Non-pigmented ciliary epithelial cell (primary cell): ENCODE results near the gene UBE2O.

Experiments
- DNase-seq: peaks from one replicate; pipeline ENCODE4 v3.0.0-alpha.2; 2010; ENCODE audit warnings: low read depth

Gene UBE2O

GRCh38 chr17:76485569-76485968, 32.6 kb upstream of the UBE2O start:
- no peak for DNase-seq

- DNase-seq = no peak
Observed at GRCh38 chr17:76484228-76484725, 31.3 kb upstream of the UBE2O start.

GRCh38 chr17:76481071-76481655, 28.2 kb upstream of the UBE2O start:
- DNase-seq = no peak

GRCh38 chr17:76480632-76481031, 27.7 kb upstream of the UBE2O start:
- DNase-seq = no peak

- no peak for DNase-seq
Observed at GRCh38 chr17:76479515-76480060, 26.6 kb upstream of the UBE2O start.

GRCh38 chr17:76478730-76479514, 26.0 kb upstream of the UBE2O start:
- no peak for DNase-seq

- DNase-seq = no peak
Observed at GRCh38 chr17:76478097-76478496, 25.1 kb upstream of the UBE2O start.

- DNase-seq = no peak
Observed at GRCh38 chr17:76477576-76477975, 24.6 kb upstream of the UBE2O start.

DNA sequence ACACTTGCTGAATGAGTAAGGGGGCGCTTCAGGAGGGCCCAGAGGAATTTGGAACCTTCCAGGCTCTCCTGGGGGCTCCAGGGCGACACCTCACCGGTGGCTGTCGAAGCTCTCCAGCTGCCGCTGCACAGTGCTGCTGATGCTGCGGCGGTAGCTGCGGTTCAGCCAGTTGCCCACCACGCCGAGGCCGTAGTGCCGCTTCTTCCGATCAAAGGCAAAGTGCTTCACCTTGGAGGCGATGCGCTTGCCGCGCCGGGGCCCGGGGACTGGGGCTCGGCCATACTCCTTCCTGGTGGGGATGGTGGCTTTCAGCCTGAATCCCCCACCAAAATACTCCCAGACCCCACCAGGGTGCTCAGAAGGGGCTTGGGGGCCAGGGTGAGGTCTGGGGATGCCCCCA, 23.8 kb upstream of the UBE2O start:
- no peak for DNase-seq

DNA sequence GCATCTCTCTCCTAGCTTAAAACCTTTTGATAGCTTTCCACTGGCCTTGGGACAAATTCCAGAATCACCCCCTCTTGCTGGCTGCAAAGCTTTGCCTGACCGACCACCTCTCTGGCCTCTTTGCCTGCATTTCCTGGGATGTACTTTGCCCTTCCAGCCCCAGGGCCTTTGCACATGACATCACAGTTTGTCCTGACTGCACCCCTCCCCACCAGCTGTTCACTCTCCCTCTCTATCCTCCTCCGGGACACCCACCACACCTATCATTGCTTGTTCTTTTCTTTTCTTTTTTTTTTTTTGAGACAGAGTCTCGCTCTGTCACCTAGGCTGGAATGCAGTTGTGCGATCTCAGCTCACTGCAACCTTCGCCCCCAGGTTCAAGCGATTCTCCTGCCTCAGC, 22.4 kb upstream of the UBE2O start:
- no peak for DNase-seq

GRCh38 chr17:76474894-76475293, 21.9 kb upstream of the UBE2O start:
- no peak for DNase-seq

- no peak for DNase-seq
Observed at GRCh38 chr17:76474238-76474637, 21.3 kb upstream of the UBE2O start.

GRCh38 chr17:76473541-76473985, 20.6 kb upstream of the UBE2O start:
- DNase-seq = no peak

GRCh38 chr17:76472726-76473125, 19.8 kb upstream of the UBE2O start:
- no peak for DNase-seq

DNA sequence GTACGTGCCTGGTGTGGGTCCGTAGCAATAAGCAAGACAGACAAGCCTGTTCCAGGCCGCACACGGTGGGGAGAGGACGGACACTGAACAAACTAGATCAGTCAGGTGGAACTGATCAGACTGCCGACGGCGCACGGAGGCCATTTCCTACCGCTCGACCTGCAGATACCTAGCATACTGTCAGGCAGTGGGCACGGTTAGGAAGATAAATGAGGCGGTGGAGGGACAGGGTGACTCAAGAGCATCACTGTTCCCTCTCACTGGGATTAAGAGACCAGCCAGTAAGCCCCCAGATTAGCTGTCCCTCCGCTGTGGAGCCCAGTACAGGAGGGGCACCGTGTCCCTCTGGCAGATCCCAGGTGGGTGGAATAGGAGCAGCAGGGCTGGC, 19.3 kb upstream of the UBE2O start:
- DNase-seq = no peak

DNA sequence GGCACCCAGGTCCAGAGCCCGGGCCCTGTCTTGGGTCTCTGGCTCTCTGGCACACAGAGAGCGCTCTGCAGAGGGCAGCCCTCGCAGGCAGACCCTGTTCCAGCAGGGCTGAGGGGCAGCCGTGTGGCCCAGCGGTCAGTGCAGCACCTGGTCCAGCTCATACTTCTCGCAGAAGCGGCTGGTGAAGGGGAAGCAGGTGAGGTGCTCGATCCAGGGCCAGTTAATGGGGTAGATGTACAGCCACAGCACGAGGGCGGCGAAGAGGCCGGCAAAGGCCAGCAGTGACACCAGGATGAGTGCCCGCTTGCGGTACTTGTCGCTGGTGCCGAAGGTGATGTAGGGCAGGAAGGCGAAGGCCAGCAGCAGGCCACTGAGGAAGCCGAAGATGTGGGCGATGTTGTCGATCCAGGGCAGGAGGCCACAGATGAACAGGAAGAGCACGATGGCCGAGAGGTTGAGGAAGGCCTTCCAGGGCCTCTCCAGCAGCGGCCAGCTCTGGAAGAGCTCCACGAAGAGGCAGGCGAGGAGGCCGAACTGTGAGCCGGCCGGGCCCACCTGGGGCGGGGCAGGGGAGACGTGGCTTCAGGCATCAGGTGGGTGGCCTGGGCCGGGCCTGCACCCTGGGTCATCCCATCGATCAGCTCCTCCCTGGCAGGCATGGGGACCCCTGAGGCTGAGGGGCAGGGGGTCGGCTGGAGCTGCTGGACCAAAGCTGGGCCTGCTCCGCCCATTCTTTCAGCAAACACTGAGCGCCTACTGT, 18.7 kb upstream of the UBE2O start:
- no peak for DNase-seq

DNA sequence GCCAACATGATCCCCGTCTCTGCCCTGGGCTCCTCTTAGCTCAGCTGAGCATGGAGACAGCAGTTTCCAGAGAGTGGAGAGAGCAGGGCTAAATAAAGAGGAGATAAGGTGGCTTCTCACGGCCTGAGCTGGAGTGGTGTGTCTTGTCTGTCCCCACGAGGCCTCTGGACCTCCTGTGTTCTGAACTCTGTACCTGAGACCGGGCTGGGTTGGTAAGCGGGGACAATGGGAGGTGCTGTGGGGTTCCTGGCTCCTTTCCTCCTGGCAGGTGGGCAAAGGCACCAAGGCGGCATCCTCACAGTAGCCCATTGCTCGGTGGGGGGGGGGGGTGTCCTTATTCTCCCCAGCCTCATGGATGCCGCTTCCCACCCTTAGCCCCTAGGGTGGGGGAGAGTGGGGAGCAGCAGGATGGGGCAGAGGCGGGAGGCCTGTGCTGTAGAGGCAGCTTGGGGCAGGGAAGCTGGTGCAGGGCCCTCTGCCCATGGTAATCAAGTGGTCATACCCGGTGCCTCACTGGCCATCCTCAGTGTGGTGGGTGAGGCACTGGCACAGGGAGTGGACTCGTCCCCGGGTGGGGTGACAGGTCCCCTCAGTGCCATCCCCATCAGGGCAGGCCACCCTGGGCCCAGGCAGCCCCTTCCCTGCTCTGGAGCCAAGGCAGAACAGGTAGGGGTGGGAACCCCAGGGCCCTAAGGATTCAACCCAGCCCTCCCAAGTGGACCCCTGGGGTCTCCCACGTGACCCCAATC, 17.2 kb upstream of the UBE2O start:
- DNase-seq = no peak

DNA sequence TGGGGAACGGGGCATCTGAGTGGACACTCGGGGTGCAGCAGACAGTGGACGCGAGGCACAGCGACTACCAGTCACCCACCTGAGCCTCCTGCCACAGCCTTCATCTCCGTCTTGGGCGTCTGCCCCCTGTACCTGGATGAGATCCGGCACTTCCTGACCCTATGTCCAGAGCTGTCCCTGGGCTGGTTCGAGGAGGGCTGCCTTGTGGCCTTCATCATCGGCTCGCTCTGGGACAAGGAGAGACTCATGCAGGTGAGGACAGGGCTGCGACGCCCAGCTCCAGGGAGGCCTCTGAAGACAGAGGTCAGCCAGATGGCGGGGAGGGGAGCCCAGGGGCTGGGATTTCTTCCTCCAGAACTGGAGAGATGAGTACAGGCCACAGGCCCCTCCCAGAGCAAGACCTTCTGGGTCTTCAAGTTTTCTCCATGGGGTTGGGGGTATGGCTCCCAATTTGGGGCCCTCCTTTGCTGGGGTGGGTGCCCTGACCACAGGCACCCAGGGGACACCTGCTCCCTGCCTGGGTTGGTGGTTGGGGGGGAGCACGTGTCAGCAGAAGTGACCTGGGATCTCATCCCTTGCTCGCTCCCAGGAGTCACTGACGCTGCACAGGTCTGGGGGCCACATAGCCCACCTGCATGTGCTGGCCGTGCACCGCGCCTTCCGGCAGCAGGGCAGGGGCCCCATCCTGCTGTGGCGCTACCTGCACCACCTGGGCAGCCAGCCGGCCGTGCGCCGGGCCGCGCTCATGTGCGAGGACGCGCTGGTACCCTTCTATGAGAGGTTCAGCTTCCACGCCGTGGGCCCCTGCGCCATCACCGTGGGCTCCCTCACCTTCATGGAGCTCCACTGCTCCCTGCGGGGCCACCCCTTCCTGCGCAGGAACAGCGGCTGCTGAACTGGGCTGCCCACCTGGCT, 16.4 kb upstream of the UBE2O start:
- no peak for DNase-seq

DNA sequence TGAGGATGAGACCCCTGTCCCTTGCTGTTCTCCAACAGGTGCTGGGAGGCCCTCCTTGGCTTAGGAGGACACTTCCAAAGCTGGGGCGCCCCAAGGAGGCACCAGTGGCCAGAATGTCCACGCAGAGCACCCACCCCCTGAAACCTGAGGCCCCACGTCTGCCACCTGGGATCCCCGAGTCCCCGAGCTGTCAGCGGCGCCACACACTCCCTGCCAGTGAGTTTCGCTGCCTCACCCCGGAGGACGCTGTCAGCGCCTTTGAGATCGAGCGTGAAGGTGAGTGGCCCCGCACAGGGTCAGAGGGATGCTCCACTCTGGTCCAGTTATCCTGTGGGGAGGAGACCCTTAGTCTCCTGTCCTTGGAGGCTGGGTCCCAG, 15.7 kb upstream of the UBE2O start:
- DNase-seq = no peak

DNA sequence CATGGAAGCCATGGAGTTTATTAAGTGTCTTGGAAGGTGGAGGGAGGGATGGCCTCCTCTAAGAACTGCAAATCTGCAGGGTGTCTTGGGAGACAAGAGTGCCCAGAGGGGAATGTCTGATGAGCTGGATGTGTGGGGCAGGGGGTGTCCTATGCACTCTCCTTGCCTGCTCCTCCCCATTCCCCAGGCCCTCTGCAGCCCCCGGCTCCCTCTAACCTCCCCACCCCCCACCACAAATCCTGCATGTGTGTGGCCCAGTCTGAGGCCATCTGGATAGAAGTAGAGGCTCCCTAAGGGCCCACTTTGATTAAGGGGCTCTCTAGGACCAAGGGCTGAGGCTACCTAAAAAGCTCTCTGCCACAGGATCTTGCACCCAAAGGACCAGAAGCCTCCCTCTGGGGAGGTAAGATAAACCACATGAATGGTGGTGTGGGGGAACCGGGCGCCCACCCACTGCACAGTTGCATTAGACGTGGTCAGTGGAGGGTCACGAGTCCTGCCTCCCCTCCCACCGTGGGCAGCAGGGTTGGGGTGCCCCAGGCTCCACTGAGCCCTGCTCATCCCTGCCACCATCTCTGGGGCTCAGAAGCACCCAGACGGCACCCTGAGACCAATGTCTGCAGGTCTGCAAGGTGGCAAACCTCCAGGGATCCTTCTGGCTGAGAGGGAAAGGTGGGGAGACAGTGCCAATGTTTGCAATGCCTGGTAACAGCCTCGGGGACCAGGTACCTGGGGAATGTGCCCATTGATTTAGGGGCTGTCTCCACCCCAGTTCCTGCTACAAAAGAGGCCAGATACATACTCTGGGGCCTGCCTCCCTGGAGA, 15.1 kb upstream of the UBE2O start:
- DNase-seq = no peak
